H1 (cell line): Measurements from ENCODE around the gene PPM1L. TPM values are rescaled to one million over a fixed set of nuclear protein-coding genes. Genes with fewer than 3 reads are reported as not detected.

Experiments used
- CBX5 ChIP-seq: fragments of 300-800, 300-1000 bp; sonication (generic); IDR thresholded peaks from 2 replicates; pipeline ENCODE4 v1.7.1; 2016; ENCODE audit warnings: antibody characterized with exemption, low read length, low read depth
- CTBP2 ChIP-seq: IDR thresholded peaks from 2 replicates; pipeline ENCODE4 v1.7.0; 2011; ENCODE audit warnings: borderline replicate concordance, mild to moderate bottlenecking, moderate library complexity, mixed read lengths, low read length; ENCODE audit not compliant: insufficient read depth, insufficient read length
- EGR1 ChIP-seq: IDR thresholded peaks from 2 replicates; pipeline ENCODE4 v1.6.1; 2011; ENCODE audit warnings: low read depth, low read length, borderline replicate concordance
- EZH2 ChIP-seq: fragments of 200-600 bp; sonication (generic); IDR thresholded peaks from 2 replicates; pipeline ENCODE4 v1.7.1; 2012; ENCODE audit warnings: low read depth, mild to moderate bottlenecking, moderate library complexity, low read length, inconsistent platforms; ENCODE audit not compliant: severe bottlenecking
- GABPA ChIP-seq: IDR thresholded peaks from 2 replicates; pipeline ENCODE4 v1.6.1; 2011; ENCODE audit warnings: mild to moderate bottlenecking, low read length, moderate library complexity, borderline replicate concordance; ENCODE audit not compliant: insufficient read depth
- GTF2F1 ChIP-seq: IDR thresholded peaks from 2 replicates; pipeline ENCODE4 v1.6.1; 2012; ENCODE audit warnings: low read depth, low read length, improper control_type of control experiment, borderline replicate concordance
- HDAC2 ChIP-seq, 2 experiments: fragments of 300-600 bp in 1 of 2; sonication (generic) in 1 of 2; IDR thresholded peaks; 2 replicates each; pipeline ENCODE4 v1.6.1; 2011 to 2012; ENCODE audit warnings: low read depth in 2 of 2, low read length in 2 of 2, mild to moderate bottlenecking in 2 of 2, moderate library complexity in 2 of 2, borderline replicate concordance in 1 of 2, inconsistent platforms in 1 of 2
- POU5F1 ChIP-seq: IDR thresholded peaks from 2 replicates; pipeline ENCODE4 v1.6.1; 2011; ENCODE audit warnings: low read depth, mild to moderate bottlenecking, low read length, moderate library complexity
- RBBP5 ChIP-seq: IDR thresholded peaks from 2 replicates; pipeline ENCODE4 v1.7.1; 2012; ENCODE audit warnings: low read depth, mild to moderate bottlenecking, inconsistent platforms, low read length, moderate library complexity, borderline replicate concordance
- polyA plus RNA-seq, 7 experiments: library from polyadenylated mRNA; depleted of rRNA in 3 of 7; stranded (reverse) in 5 of 7; unstranded in 2 of 7; fragments of >200 nt in 5 of 7; fragments of 200-250 nt in 2 of 7; gene quantifications; 1 replicate in 5 of 7; 2 replicates in 1 of 7; 4 replicates in 1 of 7; pipeline versions ENCODE4 v1.2.1 to v1.2.3, GENCODE V29; 2011 to 2013; ENCODE audit warnings: missing spikeins in 2 of 7, mixed read lengths in 2 of 7
- total RNA-seq: library from RNA; stranded (reverse); fragmentation: NEBNext Ultra II Directional; extraction: Animal tissue kit (Norgen Biotek cat#: 25700); gene quantifications from 2 replicates; pipeline ENCODE4 v1.2.1, GENCODE V29; 2021
- TF ChIP-seq, protein P1 (sequence below): fragments of 300-600 bp; sonication (generic); IDR thresholded peaks from 2 replicates; pipeline ENCODE4 v1.7.1; 2012; ENCODE audit warnings: low read length, moderate library complexity, mild to moderate bottlenecking, inconsistent platforms; ENCODE audit not compliant: insufficient replicate concordance

The PPM1L gene
- total and polyA plus RNA-seq, 2 of the 8 experiments (the other 6 are each of a cell fraction or from before 2014, with no cell fraction given) = 2.8 to 18.1 TPM

DNA sequence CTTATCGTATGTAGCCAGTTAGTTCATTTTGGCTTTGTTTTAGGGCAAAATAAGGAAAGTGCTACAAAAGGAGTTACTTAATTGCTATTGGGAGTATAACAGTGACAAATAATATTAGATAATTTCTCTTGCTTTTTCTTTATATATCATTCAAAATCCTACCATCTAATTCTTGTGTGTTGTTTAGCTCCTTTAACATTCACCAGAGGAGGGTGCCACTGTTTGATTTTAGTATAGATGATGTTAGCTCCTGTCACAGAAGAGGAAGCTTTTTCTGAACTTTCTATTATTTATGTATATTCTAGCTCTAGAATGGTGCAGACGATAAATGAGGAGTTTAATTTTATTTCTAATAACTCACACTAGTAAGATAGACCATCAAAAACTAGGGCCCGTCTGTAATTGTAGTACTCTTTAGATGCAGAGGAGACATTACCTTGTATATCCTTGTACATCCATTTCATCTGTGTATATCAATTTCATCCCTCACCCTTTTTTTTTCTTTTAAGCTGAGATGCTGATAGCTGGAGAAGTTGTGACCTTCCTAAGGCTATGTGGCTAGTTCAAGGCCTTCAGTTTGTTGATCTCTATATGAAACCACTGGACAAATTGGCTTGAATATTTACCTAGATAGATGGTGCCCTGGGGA is 3.0 kb downstream of the PPM1L start (continued):
- TF ChIP-seq, protein P1, sequence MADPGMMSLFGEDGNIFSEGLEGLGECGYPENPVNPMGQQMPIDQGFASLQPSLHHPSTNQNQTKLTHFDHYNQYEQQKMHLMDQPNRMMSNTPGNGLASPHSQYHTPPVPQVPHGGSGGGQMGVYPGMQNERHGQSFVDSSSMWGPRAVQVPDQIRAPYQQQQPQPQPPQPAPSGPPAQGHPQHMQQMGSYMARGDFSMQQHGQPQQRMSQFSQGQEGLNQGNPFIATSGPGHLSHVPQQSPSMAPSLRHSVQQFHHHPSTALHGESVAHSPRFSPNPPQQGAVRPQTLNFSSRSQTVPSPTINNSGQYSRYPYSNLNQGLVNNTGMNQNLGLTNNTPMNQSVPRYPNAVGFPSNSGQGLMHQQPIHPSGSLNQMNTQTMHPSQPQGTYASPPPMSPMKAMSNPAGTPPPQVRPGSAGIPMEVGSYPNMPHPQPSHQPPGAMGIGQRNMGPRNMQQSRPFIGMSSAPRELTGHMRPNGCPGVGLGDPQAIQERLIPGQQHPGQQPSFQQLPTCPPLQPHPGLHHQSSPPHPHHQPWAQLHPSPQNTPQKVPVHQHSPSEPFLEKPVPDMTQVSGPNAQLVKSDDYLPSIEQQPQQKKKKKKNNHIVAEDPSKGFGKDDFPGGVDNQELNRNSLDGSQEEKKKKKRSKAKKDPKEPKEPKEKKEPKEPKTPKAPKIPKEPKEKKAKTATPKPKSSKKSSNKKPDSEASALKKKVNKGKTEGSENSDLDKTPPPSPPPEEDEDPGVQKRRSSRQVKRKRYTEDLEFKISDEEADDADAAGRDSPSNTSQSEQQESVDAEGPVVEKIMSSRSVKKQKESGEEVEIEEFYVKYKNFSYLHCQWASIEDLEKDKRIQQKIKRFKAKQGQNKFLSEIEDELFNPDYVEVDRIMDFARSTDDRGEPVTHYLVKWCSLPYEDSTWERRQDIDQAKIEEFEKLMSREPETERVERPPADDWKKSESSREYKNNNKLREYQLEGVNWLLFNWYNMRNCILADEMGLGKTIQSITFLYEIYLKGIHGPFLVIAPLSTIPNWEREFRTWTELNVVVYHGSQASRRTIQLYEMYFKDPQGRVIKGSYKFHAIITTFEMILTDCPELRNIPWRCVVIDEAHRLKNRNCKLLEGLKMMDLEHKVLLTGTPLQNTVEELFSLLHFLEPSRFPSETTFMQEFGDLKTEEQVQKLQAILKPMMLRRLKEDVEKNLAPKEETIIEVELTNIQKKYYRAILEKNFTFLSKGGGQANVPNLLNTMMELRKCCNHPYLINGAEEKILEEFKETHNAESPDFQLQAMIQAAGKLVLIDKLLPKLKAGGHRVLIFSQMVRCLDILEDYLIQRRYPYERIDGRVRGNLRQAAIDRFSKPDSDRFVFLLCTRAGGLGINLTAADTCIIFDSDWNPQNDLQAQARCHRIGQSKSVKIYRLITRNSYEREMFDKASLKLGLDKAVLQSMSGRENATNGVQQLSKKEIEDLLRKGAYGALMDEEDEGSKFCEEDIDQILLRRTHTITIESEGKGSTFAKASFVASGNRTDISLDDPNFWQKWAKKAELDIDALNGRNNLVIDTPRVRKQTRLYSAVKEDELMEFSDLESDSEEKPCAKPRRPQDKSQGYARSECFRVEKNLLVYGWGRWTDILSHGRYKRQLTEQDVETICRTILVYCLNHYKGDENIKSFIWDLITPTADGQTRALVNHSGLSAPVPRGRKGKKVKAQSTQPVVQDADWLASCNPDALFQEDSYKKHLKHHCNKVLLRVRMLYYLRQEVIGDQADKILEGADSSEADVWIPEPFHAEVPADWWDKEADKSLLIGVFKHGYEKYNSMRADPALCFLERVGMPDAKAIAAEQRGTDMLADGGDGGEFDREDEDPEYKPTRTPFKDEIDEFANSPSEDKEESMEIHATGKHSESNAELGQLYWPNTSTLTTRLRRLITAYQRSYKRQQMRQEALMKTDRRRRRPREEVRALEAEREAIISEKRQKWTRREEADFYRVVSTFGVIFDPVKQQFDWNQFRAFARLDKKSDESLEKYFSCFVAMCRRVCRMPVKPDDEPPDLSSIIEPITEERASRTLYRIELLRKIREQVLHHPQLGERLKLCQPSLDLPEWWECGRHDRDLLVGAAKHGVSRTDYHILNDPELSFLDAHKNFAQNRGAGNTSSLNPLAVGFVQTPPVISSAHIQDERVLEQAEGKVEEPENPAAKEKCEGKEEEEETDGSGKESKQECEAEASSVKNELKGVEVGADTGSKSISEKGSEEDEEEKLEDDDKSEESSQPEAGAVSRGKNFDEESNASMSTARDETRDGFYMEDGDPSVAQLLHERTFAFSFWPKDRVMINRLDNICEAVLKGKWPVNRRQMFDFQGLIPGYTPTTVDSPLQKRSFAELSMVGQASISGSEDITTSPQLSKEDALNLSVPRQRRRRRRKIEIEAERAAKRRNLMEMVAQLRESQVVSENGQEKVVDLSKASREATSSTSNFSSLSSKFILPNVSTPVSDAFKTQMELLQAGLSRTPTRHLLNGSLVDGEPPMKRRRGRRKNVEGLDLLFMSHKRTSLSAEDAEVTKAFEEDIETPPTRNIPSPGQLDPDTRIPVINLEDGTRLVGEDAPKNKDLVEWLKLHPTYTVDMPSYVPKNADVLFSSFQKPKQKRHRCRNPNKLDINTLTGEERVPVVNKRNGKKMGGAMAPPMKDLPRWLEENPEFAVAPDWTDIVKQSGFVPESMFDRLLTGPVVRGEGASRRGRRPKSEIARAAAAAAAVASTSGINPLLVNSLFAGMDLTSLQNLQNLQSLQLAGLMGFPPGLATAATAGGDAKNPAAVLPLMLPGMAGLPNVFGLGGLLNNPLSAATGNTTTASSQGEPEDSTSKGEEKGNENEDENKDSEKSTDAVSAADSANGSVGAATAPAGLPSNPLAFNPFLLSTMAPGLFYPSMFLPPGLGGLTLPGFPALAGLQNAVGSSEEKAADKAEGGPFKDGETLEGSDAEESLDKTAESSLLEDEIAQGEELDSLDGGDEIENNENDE = no peak
- TF ChIP-seq EGR1 (no peak), GABPA (no peak), EZH2 (no peak), CBX5 (no peak), POU5F1 (no peak), GTF2F1 (no peak), HDAC2 (IDR thresholded peaks at IDR 0.05; ENCODE audit: borderline replicate concordance in 1 of 2, low read depth in 2 of 2, low read length in 2 of 2) (no peak), RBBP5 (no peak), CTBP2 (no peak)
